IPS-18c (cell line): ENCODE results near the gene RTKN2.
"Not testable (repeated sequence)": the region's sequence is repeated elsewhere in the genome, so short reads cannot be mapped to it uniquely, and the experiment has no call there.

Experiments used
- H3K4me3 ChIP-seq: 2 replicates; pipeline ENCODE4 v1.7.0; 2013; ENCODE audit warnings: low read depth, mild to moderate bottlenecking, low read length, moderate library complexity; ENCODE audit not compliant: insufficient read depth
- H3K9me3 ChIP-seq: one replicate; pipeline ENCODE4 v1.6.1; 2013; ENCODE audit warnings: mild to moderate bottlenecking, low read length, moderate library complexity; ENCODE audit not compliant: control insufficient read depth, insufficient read depth

RTKN2 gene

GRCh38 chr10:62264702-62265436, 3.8 kb downstream of the RTKN2 start:
- no peak overlapping the region for H3K4me3 ChIP-seq
- no peaks in the 10 kb centered on the region for H3K9me3 ChIP-seq

GRCh38 chr10:62264126-62264525, 4.5 kb downstream of the RTKN2 start:
- H3K9me3 ChIP-seq, result no peaks in the 10 kb centered on the region
- H3K4me3 ChIP-seq, result no peak overlapping the region

- H3K4me3 ChIP-seq, result no peak overlapping the region
These were observed 7.0 kb downstream of the RTKN2 start for GRCh38 chr10:62261666-62262065.

GRCh38 chr10:62259998-62260397, 8.6 kb downstream of the RTKN2 start:
- no peak overlapping the region for H3K4me3 ChIP-seq
- H3K9me3 ChIP-seq, result peaks cover 2% of the 10 kb centered on the region

More at GRCh38 chr10:62261666-62262065, 7.0 kb downstream of the RTKN2 start:
- no peaks in the 10 kb centered on the region for H3K9me3 ChIP-seq

- H3K4me3 ChIP-seq, result no peak overlapping the region
- H3K9me3 ChIP-seq, result peaks cover 2% of the 10 kb centered on the region
These were observed 9.2 kb downstream of the RTKN2 start for GRCh38 chr10:62259456-62259855.

GRCh38 chr10:62258926-62259325, 9.7 kb downstream of the RTKN2 start:
- Histone ChIP-seq H3K4me3 (no peak overlapping the region), H3K9me3 (peaks cover 2% of the 10 kb centered on the region)

- Histone ChIP-seq H3K9me3 (peaks cover 2% of the 10 kb centered on the region), H3K4me3 (no peak overlapping the region)
These were observed 14.9 kb downstream of the RTKN2 start for GRCh38 chr10:62253704-62254103.

- Histone ChIP-seq H3K9me3 (peaks cover 2% of the 10 kb centered on the region), H3K4me3 (no peak overlapping the region)
These were observed 16.6 kb downstream of the RTKN2 start for GRCh38 chr10:62252051-62252450.

GRCh38 chr10:62250594-62251198, 17.9 kb downstream of the RTKN2 start:
- H3K9me3 ChIP-seq, result peaks cover 2% of the 10 kb centered on the region
- H3K4me3 ChIP-seq, result no peak overlapping the region

- Histone ChIP-seq H3K9me3 (no peaks in the 10 kb centered on the region), H3K4me3 (no peak overlapping the region)
These were observed 18.7 kb downstream of the RTKN2 start for GRCh38 chr10:62249957-62250356.

GRCh38 chr10:62248465-62248864, 20.2 kb downstream of the RTKN2 start:
- Histone ChIP-seq H3K4me3 (no peak overlapping the region), H3K9me3 (no peaks in the 10 kb centered on the region)

GRCh38 chr10:62244785-62245467, 23.7 kb downstream of the RTKN2 start:
- Histone ChIP-seq H3K4me3 (no peak overlapping the region), H3K9me3 (no peaks in the 10 kb centered on the region)

GRCh38 chr10:62244088-62244487, 24.6 kb downstream of the RTKN2 start:
- Histone ChIP-seq H3K4me3 (no peak overlapping the region), H3K9me3 (no peaks in the 10 kb centered on the region)

- H3K9me3 ChIP-seq, result no peaks in the 10 kb centered on the region
- H3K4me3 ChIP-seq, result no peak overlapping the region
These were observed 25.0 kb downstream of the RTKN2 start for GRCh38 chr10:62243647-62243997.

GRCh38 chr10:62242965-62243646, 25.5 kb downstream of the RTKN2 start:
- H3K9me3 ChIP-seq, H3K4me3 ChIP-seq: not testable (repeated sequence)

GRCh38 chr10:62241521-62241920, 27.1 kb downstream of the RTKN2 start:
- H3K4me3 ChIP-seq, H3K9me3 ChIP-seq: not testable (repeated sequence)

- Histone ChIP-seq H3K9me3 (no peaks in the 10 kb centered on the region), H3K4me3 (no peak overlapping the region)
These were observed 28.6 kb downstream of the RTKN2 start for GRCh38 chr10:62239994-62240393.

GRCh38 chr10:62238880-62239279, 29.8 kb downstream of the RTKN2 start:
- no peaks in the 10 kb centered on the region for H3K9me3 ChIP-seq

More at GRCh38 chr10:62238880-62239279, 29.8 kb downstream of the RTKN2 start:
- no peak overlapping the region for H3K4me3 ChIP-seq
